ENCODE results near the gene APBA3.
A peak's percentile ranks its signal among the peaks of the same experiment; 100 is the strongest.

The APBA3 gene, protein sequence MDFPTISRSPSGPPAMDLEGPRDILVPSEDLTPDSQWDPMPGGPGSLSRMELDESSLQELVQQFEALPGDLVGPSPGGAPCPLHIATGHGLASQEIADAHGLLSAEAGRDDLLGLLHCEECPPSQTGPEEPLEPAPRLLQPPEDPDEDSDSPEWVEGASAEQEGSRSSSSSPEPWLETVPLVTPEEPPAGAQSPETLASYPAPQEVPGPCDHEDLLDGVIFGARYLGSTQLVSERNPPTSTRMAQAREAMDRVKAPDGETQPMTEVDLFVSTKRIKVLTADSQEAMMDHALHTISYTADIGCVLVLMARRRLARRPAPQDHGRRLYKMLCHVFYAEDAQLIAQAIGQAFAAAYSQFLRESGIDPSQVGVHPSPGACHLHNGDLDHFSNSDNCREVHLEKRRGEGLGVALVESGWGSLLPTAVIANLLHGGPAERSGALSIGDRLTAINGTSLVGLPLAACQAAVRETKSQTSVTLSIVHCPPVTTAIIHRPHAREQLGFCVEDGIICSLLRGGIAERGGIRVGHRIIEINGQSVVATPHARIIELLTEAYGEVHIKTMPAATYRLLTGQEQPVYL

DNA sequence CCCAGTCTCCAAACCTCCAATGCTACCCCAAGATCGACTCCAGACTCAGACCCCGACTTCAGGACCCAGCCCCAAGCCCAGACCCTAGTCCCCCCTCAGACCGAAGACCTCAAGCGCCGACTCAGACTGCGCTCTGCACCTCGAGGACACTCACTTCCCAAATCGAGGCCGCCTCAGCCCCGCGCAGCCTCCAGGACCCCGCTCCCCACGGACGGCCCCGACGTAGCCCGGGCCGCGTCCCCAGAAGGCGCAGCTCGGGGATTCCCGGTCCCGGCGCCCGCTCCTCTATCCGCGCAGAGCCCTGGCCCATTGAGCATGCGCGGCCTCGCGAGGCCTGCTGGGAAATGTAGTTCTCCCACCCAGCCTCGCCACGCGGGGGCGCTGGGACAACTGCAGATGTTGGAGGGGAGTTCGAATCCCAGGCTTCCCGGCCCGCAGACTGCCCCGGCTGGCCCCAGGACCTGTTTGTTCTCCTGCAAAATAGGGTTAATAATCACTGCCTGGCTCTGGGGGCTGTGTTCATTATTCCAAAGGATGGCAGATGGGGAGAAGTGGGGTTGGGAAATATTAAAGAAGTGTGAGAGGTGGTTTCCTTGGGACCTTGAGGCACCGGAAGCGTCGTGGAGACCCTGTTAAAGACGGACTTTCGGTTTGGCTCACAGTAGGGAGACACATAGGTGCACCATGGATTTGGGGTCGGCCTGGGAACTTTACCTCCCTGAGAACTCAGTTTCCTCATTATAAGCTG lies at the start of gene APBA3:
APBA3 (minus strand) TSS at position 311 of the 748 bp plus-strand sequence. CDS start 1,428 bp downstream, outside the sequence.
- peak; percentile 86 to 93 for DNase-seq (ENCODE audit: low read depth in 2 of 2)

DNA sequence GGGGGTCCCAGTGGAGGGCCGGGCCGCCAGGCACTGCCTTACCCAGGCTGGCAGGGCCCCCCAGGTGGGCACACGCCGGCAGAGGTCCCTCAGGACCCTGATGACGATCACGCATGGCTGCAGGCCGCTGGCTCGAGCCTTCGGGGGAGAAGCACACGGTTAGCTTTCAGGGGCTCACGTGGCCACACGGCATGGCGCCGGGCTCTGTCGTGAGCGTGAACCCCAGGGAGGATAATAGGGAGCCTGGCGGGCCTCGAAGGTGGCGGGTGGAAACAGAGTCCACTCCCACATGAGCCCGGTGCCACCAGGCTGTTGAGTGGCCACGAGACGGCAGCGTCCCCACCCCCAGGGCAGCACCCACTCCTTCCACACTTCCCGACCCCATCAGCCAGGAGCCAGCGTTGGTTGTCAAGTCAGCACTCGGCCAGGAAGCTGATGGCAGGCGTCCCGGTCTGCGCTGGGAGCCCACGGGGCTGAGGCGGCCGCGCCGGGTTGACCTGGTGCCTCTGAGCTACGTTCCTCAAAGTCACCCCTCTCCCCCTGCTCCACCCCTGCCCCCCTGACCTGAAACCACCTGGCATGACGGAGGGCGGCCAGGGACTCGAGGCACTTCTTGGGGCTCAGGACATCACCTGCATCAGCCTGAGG lies 49.3 kb upstream of the APBA3 start:
- DNase-seq (ENCODE audit: low read depth in 2 of 2), result no peak

DNA sequence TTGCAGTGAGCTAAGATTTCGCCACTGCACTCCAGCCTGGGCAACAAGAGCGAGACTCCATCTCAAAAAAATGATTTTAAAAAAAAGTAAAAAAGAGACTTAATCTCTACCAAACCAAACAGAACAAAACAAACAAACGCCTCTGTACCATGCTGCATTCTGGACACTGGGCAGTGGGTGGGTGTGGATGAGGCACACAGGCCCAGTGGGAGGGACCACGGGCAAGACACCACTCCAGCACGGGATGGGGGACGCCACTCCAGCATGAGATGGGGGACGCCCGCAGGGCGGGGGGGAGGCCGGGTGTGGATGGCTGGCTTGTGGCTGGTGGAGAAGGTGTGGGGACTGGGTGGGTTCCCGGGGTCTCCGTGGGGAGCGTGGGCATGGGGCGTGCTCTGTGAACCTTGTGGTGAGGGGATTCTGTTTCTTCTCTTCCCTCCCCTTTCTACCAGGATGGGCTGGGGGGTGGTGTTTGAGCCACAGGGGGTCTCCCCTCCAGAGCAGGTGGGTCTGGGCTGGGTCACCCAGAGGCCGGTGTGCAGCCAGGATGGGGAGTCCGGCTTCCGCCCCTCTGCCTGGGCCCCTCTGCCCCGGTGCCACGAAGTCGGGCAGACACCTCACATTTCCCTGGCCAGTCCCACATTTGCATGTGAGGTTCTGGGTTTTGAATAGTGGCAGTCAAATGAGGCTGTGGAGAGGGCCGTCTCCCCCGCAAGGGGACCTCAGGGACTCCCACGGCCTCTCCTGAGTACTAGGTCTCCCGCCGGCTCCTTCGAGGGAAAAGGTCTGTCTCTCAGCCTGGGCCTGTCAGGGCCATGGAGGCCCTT lies 48.6 kb upstream of the APBA3 start:
- no peak for DNase-seq (ENCODE audit: low read depth in 2 of 2)

DNA sequence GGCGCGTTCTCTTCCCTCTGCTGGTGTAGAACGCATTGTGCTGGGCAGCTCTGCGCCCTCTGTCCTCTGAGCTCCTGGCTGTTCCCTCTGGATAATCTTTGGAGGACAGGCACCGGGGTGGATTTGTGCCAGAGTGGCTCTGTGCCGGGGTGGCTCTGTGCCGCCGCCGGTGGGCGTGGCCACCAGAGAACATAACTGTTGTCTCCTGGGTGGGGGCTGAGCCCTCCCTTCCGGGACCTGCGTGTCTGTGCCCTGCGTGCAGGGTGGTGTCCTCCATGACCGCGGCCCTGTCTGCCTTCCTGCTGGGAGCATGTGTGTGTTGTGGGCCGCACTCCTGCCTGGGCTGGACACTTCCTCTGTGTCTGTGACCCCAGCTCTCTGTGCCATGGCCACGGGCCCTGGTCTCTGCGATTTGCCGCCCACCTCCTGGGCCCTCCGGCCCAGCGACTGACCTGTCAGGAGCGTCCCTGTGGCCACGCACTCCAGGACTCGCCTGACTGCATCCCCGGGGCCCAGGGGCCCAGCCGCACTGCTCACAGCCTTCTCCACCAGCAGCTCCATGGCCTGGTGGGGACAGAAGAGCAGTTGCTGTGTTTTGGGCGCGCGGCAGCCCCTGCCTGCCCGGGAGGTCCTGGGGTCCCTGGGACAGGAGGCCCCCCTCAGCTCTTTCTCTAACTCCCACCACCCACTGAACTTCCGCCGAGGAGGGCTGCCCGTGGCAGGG lies 47.1 kb upstream of the APBA3 start:
- no peak for DNase-seq (ENCODE audit: low read depth in 2 of 2)

DNA sequence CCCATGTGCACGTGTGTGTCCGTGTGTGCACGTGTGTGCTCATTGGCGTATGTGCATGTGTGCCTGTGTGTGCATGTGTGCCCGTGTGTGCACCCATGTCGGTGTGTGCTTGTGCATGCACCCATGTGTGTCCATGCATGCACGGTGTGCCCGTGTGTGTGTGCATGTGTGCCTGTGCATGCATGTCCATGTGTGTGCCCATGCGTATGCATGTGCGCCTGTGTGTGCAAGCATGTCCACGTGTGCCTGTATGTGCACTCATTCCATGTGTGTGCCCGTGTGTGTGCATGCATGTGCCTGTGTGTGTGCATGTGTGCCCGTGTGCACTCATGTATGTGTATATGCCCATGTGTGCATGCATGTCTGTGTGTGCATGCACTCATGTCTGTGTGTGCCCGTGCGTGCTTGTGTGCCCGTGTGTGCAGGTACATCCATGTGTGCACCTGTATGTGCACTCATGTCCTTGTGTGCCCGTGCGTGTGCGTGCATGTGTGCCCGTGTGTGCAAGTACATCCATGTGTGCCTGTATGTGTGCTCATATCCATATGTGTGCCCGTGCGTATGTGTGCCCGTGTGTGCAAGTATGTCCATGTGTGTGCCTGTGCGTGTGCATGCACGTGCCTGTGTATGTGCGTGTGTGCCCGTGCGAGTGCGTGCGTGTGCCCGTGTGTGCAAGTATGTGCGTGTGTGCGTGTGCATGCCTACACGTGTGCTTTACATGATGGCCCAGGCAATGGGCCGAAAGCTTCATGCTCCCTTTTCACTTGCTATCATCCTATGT lies 46.3 kb upstream of the APBA3 start:
- DNase-seq (ENCODE audit: low read depth in 2 of 2), result no peak

DNA sequence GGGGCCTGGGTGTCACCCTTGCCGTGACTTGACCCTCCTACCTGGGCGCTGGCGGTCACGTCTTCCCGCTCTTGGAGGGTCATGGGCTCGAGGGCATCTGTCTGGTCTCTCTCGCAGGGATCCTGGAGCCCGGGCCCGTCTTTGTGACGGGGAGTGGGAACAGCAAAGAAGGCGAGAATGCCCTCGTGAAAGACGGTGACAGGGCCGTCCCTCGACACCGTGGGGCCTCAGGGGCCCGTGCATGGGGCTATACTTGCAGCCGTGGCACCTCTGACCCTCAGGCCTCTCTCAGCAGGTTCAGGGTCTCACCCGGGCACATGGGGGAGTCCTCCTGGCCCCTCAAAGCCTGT lies 45.6 kb upstream of the APBA3 start:
- DNase-seq (ENCODE audit: low read depth in 2 of 2), result no peak

DNA sequence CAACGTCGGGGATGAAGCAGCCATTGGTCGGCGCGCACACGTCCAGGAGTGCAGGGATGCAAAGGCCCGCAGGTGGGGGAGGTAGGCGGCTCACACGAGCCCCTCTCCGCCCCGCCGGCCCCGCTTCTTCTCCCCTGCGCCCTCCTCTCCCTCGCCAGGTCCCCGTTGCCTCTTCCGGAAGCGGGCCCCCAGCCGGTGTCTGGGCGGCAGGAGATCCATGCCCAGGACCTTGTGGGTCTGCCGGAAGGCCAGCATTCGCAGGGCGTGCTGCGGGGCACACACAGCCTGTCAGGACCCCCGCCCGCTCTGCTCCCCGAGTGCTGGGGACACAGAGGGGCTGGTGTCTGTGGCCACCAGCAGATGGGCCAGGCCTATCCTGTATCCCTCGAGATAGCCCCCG lies 44.4 kb upstream of the APBA3 start:
- no peak for DNase-seq (ENCODE audit: low read depth in 2 of 2)

DNA sequence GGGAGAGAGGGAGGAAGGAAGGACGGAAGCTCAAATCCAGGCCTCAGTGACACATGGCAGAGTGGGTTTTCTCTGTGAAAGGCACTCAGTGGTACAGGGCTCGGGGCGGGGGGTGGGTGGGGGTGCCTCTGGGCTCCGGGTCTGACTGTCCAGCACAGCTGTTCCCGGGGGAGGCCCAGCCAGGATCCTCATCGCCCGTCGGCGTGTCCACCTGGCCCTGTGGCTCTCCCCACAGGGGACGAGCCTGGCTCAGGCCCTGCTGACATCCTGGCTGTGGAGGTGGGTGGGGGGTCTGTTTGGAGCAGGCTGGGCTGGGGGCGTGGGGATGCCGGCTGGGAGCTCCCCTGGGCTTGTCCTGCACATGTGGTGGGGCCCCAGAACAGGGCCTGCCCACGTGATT lies 42.9 kb upstream of the APBA3 start:
- DNase-seq (ENCODE audit: low read depth in 2 of 2), result no peak

DNA sequence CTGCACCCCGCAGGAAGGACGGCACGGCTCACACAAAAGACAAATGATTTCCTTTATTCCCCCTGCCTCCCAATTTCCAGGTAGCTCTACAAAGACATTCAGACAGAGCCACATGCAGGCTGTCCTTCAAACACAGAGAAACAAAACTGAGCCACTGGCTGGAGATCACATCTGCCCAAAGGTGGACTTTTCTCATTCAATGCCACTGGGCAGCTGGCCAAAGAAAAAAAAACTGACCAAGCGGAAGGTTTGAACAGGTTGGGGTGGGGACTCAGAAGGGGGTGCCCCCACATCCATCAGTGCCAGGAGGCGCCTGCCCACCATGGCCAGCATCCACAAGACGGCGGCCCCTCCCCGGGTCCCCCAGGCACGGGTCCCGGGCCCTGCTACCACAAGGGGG lies 42.5 kb upstream of the APBA3 start:
- no peak for DNase-seq (ENCODE audit: low read depth in 2 of 2)

DNA sequence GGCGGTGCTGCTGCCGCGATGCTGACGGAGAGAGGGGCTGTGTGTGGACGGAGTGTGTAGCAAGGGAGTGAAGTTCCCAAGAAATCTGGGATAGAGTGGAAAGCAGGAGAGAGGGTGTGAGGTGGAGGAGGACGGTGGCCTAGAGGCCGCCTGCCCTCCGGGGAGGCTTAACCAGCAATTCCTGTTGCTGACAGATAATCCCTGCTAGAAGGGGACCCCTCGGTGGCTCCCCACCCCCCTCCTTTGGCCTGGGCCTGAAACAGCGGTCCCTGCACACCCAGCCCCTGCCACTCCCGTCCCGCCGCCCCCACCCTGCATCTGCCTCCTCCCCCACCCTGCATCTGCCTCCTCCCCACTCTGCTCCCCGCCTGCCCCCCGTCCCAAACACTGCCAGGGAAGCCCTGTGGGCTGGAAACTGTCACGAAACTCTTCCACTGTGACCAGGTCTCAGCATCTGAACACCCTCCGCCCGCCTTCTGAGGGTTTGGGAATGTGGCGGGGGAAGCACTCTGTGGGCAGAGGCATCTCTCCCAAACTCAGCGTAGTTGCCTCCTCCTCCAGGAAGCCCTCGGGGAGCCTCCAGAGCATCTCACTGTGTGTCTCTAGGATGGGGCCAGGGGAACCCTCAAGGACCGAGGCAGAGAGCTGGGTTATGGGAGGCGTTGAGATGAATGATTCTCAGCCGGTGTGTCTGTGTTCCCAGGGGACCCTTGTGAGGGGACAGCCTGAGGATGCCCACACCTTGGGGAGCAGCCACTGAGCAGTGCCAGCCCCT lies 41.8 kb upstream of the APBA3 start:
- DNase-seq (ENCODE audit: low read depth in 2 of 2), result no peak

DNA sequence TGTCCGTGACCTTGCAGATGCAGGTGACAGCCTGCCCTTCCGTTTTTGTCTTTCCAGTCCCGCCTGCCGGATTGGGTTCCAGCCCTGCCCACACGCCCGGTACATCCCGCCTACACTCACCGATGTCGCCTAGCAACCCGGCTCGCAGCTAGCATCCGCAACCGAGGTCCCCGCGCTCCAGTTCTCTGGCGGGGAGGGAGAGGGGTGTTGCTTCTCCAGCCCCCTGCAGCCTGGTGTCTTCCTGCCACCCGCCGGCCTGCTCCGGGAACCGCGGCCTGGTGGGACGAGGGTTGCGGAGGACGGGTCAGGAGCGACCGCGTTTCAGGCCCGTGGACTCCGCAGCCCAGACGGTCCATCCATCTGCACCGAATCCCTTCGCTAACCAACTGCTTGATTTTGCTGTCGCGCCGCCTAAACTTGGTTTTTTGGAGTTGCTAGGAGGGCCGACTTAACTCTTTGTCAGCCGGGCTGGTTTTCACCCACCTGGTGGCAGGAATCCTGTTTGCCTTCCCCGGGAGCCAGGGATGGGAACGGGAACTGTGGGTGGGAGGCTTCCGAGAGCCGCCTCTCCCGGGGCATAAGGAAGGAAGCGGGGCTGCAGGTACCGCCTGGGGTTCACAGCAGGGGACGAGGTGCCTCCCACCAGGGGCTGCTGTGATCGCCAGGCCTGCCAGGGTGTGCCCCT lies 40.1 kb upstream of the APBA3 start:
- peak in 1 of 2 donors; percentile 27 for DNase-seq (ENCODE audit: low read depth in 2 of 2)

DNA sequence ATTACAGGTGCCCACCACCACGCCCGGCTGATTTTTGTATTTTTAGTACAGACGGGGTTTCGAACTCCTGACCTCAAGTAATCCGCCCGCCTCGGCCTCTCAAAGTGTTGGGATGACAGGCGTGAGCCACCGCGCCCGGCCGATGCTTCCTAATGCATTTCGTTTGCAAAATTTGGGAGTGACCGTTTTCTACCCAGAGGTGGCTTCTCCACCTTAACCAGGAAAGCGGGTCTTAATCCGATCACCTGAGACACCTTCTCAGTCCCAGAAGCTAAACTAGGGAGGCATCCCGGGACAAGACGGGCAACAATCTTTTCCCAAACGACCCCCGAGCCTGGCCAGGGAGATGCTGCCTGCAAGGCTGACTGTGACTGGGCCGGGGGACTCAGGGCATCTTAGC lies 39.5 kb upstream of the APBA3 start:
- DNase-seq (ENCODE audit: low read depth in 2 of 2), result no peak

DNA sequence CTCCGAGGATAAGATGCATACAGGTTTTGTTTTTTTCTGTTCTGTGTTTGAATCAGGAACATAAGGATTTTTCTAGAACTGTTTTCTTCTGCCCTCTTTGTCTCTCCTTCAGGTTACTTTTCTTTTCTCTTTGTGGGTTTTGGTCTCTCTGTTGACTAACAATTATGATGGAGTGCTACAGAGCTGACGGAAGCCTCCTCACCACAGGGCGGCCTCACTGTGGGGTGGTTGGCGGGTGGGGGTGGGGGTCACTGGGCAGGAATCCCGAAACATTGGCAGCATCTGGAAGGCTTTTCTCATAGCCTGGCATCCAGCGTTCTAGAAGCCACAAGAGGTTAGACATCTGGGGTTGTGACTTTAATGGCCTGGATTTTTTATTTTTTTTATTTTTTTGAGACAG lies 36.6 kb upstream of the APBA3 start:
- no peak for DNase-seq (ENCODE audit: low read depth in 2 of 2)

DNA sequence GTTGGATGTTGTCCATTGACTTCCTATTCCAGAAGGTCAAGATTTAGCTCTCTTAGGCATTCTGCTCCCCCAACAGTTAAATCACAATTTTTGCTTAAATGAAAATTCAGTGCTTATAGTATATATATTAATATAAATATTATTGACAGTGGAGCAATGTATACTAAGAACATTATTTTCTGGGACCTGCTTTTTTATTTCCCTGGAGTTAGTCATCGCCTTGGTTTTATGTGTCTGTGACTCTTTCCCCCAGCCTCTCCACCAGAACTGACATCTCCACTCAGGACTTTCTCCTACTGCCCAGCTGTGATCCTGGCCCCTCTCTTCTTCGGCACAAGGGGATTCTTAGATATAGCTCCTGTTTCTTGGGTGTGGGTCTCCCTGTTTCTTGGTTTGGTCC lies 34.9 kb upstream of the APBA3 start:
- no peak for DNase-seq (ENCODE audit: low read depth in 2 of 2)

DNA sequence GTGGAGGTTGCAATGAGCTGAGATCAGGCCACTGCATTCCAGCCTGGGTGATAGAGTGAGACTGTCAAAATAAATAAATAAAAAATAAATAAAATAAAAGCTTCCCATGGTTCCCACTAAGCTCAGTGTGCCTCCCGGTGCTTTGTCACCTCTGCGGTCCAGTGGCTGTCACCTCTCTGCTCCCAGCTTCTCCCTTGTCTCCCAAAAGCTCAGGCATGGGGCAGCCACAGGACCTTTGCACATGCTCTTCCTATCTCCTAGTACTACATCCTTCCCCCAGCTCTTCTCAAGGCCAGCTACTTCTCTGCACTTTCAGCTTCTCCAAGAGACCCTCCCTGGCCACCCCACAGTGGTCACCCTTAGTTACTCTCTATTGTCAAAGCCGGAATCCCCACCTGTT lies 32.3 kb upstream of the APBA3 start:
- no peak for DNase-seq (ENCODE audit: low read depth in 2 of 2)

DNA sequence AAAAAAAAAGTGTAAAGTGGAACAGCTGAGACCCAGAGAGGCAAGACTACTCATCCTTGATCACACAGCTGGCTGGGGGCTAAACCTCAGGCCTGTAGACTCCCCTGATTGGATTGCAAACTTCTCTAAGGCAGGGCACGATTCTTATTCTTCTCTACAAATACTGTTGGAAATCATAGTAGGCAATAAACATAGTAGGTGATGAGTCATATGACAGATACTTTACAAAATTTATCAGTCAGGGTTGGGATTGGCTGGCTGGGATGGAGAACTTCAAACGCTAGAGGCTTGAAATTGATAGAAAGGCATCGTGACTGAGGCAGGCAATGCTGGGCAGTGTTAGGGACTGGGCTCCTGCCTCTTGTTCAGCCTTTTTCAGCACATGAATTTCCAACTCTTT lies 30.6 kb upstream of the APBA3 start:
- no peak for DNase-seq (ENCODE audit: low read depth in 2 of 2)

DNA sequence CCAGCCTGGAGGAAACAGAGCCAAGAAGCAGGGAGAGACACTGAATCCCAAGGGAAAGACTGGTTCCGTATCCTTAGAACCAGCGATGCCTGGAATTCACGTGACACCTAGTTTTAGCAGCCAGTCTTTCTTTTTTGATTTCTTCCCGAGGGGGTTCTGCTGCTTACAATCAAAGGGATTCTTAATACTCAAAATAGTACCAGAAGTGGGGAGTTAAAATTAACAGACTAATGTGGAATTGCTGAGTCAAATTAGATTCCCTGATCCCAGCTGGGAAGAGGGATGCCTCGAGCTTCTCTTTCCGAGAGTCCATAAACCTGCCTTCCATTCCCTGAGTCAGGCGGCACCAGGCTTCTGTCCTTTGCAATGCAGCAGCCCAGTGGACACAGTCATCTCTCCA lies 29.4 kb upstream of the APBA3 start:
- no peak for DNase-seq (ENCODE audit: low read depth in 2 of 2)

DNA sequence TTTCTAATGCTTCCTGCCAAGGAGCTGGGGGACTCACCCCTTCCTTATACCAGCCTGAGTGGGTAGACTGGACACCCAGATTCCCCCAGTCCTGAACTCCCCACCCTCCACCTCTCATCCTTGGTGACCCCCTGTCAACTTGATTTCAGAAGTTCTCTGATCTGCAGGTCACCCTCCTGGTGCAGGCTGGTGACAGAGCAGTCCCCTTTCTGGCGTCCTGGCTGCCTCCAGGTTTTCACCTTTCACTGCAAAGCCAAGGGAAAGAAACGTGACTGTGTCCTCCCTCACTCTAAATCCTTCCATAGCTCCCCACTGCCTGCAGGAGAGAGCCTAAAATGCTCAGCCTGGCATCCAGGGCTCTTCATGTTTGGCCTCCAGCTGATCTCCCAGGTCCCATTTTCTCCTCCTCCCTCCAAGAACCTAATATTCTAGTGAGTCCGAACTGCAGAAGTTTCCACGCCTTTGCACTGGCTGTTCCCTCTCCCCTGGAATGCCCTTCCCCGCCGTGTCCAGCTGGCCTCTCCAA lies 28.8 kb upstream of the APBA3 start:
- DNase-seq (ENCODE audit: low read depth in 2 of 2), result no peak

Data from stimulated activated CD8-positive, alpha-beta memory T cell treated with anti-CD3 and anti-CD28 coated beads, Interleukin-7, amount 100 ng/mL, for 1 hour (primary cell).